HG02973 (cell line): ENCODE data around the gene UBR2.
"Not testable (repeated sequence)": the region's sequence is repeated elsewhere in the genome, so short reads cannot be mapped to it uniquely, and the experiment has no call there.

ENCODE experiments used
- ATAC-seq: cut with Tn5 transposase; IDR thresholded peaks from one replicate; pipeline ENCODE4 v1.9.1; 2021; ENCODE audit warnings: moderate library complexity; ENCODE audit not compliant: unreplicated experiment

UBR2 gene

DNA sequence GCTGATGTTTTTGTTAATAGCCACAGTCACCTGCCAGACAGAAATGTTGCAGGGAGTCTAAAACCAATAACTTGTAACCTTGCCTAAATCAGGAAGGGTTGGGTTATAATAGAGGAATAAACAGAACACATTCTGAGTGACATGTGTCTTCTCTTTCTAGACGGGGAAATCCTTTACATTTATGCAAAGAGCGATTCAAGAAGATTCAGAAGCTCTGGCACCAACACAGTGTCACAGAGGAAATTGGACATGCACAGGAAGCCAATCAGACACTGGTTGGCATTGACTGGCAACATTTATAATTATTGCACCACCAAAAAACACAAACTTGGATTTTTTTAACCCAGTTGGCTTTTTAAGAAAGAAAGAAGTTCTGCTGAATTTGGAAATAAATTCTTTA is 127.0 kb downstream of the UBR2 start:
- no peak for ATAC-seq

DNA sequence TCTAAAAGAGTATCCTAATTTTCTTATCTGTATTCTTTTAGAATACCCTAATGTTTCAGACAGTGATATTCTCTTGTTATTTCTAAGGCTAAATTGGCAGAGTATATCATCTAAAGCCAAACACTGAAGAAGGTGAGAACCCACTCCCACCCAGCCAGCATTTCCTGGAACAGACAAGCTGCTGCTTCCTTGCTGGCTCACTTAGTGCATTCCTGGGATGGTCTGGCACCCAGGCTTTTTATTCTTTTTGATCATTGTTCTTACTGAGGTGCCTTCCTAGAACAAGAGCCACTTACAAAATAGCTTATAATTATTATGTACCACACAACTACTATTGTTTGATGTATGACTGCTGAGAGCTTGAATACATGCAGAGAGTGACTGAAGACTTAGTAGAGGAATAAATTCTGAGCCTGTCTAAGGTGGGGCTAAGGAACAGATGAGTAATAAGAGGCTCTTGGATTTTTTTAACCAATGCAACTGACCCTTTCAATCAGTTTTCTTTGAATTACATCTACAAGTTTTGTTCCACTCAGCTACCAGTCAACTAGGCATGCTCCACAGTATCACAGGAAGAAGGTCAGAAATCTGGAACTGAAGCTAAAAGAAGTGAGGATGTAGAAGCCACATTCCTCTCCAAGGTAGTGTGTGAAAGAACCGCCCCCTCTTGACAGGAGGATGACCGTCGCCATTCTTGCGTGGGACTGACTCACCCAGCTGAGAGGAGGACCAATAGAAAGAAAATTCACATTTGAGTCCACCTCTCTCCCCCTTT is 128.5 kb downstream of the UBR2 start:
- no peak for ATAC-seq

DNA sequence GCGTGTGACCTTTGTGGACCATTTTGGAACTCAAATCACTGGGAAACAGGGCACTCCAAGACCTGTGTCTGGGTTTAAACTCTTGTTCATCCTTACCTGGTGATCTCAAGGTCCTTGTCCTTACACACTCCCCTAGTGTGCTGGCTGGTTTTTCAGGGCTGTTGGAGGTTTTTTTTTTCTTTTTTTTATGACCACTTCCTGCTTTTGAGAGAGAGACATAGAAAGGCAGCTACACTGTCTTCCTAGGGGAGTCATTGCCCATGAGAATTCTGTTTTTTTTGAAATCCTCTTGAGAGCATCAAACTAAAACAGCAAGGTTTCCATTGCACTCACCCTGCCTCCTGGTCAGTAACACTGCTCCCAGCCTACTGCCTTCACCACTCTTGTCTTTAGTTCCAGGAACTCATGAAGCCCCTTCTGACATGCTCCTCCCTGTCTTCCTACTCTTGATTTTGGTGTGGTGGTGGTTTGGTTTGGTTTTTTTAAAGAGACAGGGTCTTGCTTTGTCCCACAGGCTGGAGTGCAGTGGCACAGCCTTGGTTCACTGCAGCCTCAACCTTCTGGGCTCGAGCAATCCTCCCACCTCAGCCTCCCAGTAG is 130.0 kb downstream of the UBR2 start:
- no peak for ATAC-seq

DNA sequence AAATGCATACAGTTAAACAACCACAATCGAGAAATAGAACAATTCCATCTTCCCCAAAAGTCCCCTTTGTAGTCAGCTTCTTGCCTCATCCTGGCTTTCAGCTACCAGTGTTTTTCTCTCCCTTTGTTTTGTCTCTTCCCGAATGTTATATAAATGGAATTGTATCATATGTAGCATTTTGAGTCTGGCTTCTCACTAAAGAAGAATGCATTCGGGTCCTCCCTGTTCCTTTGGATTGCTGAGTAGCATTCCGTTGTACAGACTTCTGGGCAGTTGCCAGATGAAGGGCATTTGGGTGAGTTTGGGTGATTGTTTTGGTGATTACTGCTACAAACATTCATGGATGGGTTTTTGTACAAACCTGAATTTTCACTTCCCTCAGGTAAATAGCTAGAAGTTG is 130.8 kb downstream of the UBR2 start:
- no peak for ATAC-seq

DNA sequence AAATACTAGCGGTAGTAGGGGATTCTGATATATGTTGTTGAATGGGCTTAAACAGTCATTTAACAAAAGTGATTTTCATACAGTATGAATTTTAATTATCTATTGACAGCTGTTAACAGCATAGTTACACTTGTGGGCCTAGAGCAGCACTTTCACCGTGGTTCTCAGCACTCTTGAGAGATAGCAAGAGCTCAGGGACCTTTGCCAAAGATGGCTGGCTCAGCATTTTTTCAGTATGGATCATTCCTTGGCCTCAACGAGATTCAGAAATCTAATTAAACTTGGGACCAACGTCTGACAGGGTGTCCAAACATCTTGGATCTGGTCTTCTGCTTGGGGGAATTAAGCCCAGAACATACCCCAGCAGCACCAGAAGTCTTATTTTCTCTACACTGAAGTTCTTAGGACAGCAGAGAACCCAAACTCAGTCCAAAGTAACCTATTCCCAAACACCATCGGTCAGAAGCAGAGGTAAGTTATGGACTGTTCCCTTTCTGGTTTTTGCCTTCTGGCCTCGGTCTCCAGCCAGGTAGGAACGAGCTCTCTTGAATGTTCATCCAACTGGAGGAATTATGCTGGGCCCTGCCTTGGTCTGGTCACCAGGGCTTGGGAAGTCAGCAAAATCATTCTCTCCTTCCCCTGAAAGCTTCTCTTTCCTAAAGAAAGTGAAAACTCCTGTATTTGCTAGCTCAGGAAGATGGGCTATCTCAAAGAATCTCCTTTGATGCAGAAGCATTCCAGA is 132.9 kb downstream of the UBR2 start:
- ATAC-seq: no peak

DNA sequence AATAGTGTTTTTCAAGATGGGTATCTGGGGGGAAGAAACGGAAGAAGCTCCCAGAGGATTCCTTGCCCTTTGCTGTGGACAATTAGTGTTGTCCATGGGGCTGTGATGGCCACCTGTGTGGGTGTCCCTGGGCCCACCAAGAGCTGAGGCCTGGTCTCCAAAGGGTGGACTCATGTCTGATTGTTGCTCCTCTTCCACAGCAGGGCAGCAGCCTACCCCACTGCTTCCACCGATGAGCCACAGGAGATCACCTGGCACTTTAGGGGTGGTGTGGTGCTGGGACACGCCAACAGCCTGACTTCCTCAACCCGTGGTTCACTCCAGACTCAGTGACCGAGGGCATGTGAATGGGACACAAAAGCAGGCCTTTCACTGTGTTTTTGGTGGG is 133.4 kb downstream of the UBR2 start:
- ATAC-seq: no peak

DNA sequence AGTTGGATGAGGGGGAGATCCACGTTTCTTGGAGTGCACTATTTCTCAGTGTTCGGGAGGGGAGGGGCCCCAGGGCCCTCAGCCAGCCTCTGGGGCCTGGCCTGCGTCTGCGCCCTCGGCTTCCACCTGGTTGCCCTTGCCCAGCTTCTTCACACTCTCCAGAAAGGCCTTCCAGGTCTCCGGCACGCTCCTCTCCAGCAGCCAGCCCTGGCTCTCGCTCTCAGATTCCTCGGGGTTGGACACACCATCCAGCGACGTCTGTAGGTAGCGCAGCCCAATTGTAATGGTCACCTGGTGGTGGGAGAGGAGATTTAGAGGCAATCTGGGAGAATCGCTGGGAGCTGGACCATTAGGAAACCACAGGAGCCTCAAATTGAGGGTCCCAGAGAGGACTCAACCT is 134.4 kb downstream of the UBR2 start:
- ATAC-seq: no peak

DNA sequence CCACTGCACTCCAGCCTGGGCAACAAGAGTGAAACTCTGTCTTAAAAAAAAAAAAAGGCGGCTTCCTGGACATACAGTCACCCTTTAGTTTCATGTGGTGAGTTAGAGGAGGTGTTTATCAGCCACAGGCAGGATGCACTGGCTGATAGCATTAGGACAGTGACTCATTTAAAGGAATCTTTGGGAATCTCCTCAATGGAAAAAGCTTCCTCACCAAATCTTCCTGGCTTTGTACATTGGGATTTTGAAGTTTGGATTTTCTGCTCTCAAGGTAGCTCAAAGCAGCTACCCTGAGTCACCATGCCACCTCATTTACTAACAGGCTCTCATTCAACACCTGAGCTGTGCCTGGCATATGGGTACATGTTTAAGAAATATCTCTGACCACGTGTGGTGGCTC is 138.4 kb downstream of the UBR2 start:
- ATAC-seq: no peak

DNA sequence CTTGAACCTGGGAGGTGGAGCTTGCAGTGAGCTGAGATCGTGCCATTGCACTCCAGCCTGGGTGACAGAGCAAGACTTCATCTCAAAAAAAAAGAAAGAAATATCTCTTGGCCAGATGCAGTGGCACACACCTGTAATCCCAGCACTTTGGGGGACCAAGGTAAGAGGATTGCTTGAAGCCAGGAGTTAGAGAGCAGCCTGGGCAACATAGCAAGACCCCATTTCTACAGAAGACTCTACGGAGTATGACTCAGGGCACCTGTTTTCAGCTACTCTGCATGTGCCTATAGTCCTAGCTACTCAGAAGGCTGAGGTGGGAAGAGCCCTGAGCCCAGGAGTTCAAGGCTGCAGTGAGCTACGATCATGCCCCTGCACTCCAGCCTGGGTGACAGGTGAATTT is 139.0 kb downstream of the UBR2 start:
- ATAC-seq: not testable (repeated sequence)

DNA sequence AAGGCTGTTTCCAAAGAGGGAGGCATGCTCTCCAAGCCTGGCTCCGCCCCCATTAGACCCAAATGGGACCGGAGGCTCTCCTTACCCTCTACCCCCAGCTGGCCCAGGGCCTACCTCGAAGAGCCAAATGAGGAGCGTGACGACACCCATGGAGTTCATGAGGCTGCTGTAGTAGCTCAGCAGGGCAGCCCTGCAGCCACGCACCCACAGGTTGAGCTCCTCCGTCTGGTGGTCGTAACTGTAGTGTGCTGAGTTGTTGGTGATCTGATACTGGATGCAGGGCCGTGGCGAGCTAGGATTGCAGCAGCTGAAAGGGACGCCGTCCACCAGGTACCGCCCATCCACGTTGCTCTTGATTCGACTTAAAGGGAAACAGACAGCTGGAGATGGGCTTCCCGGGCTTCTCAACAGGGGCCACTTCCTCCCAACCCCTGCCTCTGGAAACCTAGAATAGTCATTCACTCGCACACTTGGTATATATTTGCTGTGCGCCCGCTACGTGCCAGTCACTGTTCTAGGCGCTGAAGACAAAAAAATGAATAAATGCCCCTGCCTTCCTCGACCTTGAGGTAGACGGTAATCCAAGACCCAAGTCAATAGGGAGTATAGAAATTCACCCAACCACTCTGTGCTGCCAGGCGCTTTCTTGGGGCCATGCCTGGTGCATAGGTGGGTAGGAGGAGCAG is 140.6 kb downstream of the UBR2 start:
- ATAC-seq: no peak

DNA sequence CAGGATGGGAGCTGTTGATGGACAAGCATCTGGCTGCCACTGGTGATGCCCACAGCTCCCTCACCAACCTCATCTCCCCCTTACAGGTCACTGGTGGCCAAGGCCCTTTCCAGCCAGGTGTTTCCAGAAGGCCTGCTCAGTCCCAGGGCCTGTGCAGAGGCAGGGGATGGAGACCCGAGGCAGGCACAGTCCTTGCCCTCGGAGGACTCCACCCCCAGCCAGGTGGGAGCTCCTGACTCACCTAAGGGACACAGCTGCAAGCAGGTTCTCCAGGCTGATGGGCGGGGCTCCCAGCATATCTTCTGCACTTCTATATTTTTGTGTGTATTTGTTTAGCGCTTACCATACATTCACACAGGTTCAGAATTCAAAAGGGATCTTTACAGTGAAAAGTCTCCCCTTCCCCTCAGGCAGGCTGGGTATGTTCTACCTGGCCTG is 141.1 kb downstream of the UBR2 start:
- no peak for ATAC-seq

DNA sequence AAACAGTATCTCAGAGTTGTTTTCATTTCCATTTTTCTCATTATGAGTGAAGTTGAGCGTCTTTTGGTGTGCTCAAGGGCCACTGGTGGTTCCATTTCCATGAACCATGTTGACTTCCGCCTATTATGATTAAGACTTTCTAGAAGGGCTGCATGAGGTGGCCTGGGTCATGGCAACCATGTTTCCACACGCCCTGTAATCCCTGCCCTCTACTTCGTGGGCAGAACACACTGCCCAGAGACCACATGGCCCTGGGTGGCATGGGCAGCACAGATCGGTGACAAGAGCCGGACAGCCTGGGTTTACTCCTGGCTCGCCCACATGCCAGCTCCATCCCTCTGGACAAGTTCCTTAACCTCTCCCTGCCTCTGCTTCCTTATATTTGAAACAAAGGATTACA is 143.8 kb downstream of the UBR2 start:
- no peak for ATAC-seq

DNA sequence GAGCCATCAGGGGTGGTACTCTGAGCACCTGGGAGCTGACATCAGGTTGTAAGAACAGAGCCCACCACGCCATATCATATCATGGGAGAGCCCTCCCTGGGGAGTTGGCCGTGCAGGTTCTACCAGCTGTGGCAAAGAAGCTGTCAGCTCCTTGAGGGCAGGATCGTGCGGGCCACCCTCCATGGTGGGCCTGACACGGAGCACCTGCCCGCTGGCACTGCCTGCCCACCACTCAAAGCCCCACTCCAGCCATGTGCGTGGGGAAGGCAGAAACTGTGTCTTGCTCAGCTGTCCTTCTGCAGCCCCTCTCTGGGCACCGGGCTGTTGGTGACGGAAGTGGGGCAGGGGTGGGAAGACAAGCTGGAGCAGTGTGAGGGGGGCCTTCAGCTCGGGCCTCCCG is 144.3 kb downstream of the UBR2 start:
- ATAC-seq: no peak

DNA sequence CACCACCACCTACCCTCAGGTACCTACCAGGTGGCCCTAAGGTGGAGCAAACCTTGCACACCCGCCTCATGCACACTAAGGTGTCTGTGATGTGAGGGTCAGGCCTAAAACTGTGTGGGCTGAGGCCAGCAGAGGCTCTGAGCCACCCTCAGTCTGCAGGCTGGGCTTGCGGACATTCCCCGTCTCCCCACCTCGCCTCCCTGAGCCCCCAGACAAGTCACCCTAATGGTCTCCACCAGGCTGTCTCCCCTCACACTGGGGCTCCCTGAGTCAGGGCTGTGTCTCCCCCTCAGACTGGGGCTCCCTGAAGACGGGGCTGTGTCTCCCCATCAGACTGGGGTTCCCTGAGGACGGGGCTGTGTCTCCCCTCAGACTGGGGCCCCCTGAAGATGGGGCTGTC is 146.0 kb downstream of the UBR2 start:
- ATAC-seq: no peak

DNA sequence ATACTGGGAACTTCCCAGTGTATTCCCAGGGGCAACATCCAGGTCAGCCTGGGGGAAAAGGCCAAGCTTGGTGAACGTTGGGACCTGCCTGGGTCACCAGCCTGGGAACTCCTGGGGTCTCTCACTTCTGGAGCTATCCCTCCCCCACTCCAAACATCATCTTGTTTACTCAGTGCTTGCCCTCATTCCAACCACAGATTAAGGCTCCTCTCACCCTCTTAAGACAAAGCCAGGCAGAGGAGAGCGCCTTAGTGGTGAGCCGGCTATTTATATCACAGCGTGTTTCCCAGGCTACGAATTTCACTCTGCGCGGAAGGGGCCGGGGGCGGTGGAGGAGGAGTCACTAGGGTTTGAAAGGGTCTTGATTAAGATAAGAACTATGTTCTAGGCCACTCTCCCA is 146.5 kb downstream of the UBR2 start:
- ATAC-seq: no peak

DNA sequence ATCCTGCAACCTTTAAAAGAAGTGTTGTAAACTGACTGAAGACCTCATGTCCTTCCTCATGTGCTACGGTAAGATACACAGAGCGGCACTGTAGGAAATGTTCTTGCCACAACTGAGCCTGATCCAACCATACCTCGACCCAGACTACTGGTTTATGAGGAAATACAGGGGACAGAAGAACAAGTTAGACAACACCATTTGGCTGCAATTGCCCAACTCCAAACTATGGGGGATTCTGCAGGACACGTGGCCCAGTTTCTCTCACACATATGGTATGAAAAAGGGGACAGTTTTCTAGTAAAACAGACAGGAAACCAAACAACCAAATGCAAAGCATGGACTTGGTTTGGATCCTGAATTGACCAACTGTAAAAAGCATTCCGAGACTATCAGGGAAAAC is 148.1 kb downstream of the UBR2 start:
- ATAC-seq: no peak

DNA sequence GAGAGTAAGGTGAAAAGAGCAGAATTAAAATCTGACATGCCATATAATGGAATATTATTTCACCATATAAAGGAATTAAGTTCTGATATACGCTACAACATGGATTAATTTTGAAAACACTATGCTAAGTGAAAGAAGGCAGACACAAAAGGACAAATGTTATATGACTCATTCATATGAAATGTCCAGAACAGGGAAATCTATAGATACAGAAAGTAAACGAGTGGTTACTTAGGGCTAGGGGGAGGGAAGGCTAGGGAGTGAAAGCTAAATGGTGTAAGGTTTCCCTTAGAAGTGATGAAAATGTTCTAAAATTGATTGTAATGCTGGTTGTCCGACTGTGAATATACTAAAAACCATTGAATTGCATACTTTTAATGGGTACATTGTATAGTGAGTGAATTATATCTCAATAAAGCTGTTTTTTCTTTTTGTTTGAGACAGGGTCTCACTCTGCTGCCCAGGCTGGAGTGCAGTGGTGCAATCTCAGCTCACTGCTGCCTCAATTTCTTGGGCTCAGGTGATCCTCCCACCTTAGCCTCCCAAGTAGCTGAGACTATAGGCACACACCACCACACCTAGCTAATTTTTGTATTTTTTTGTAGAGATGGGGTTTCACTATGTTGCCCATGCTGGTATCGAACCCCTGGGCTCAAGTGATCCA is 150.4 kb downstream of the UBR2 start:
- no peak for ATAC-seq

DNA sequence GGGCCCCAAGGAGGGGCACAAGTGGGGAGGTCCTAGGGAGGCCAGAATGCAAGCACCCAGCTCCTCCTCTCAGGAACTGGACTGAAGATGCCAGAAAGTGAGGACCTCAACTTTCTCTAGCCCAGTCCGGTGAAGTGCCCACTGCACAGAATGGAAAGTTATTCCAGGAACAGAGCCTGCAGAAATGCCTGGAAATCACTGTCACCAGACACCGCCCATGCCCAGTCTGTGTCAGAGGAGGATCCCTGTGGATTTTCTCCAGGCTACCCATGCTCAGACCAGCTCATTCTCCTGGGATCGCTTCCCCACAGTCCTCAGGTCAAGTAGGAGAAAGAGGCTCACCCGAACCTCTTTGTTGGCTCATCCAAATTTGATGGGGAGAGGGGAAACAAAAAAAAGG is 152.0 kb downstream of the UBR2 start:
- ATAC-seq: no peak

DNA sequence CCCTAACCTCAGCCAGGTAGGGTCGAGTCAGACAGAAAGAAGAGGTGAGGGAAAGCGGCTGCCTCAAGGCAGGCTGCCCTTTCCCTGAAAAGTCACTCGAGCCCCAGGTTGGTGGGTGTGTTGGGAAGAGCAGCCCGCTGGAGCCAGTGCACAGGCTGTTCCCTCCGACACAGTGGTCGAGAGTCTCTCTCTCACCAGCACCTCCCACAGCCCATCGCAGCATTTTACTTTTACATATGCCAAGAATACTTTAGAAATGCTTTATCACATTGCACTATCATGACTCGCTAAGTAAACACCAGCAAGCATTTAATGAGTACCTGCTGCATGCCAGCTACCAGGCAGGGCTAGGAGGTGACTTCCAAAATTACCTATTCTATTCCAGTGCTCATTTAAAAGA is 156.9 kb downstream of the UBR2 start:
- ATAC-seq: no peak

DNA sequence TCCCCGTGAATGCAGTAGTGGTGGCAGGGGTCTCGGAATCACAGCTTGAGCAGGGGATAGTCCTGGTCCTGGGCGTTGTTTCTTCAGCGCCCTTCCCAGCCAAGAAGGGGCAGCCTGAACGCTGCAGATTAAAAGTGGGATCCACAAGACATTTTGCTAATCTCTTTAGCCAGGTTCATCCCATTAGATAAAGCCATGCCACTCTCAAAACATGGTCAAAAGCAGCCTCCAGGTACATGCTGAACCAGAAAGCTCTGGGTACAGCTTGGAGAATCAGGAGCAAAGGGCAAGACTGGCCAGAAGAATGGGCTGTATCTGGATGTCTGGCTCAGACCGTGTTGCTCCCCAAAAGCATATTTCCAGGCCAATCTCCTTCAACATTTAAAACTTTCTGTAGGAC is 158.7 kb downstream of the UBR2 start, which contains the start of gene PRPH2:
Gene PRPH2, minus strand, starts transcription at position 101 of the 400 bp plus-strand sequence. CDS start 263 bp downstream, outside the sequence.
- ATAC-seq: no peak

DNA sequence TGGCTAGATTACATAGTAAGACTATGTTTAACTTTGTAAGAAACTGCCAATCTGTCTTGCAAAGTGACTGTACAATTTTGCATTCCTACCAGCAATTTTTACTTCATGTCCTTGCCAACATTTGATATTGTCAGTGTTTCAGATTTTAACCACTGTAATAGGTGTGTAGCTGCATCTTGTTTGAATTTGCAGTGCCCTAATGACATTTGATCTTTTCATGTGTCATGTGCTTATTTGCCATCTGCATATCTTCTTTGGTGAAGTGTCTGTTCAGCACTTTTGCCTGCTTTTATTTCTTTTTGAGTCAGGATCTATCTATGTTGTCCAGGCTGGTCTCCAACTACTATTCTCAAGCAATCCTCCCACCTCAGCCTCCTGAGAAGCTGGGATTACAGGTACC is 161.0 kb downstream of the UBR2 start:
- no peak for ATAC-seq
